ENCODE measurements around the gene GINS2. TPM values are rescaled to one million over a fixed set of nuclear protein-coding genes. Genes with fewer than 3 reads are reported as not detected.

The GINS2 gene
- total RNA-seq, 1 experiment from 2014 or later, result 52.7 TPM

DNA sequence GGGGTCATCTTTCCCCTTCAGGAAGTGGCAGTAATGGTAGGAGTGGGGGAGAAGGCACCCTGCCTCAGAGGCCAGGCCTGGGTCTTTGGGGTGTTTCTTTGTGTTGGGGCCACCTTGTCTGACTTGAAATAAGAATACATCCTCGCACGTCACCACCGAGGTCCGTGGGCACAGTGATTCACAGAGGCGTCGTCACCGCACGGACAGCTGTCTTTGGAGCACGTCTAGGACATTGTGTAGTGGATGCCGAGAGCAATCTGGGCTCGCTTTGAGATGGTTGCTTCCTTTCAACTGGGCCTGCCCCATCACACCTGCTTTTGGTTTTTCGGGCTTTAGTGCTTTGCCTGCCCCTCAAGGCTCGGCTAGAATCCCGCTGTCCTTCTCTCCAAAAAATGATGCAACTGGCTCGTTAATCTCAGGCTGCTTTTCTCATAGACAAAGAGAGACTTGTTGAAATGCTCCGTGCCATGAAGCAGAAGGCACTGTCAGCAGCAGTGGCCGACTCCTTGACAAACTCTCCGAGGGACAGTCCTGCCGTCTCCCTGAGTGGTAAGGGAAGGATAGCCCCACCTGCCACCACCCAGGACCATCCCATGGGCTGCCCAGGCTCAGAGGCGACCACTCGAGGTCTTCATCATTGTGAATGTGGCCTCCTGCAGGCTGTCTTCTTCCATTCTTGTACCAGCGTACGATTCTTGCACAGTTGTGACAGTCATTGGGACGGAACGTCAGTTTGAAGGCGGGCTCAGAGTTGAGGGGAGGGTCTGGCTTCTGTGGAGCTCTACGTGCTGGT is 24.0 kb downstream of the GINS2 start:
- Histone ChIP-seq H2AK5ac (ENCODE audit: insufficient read length, low read length) (no peak overlapping the region), H2BK15ac (ENCODE audit: low read depth, low read length) (no peak overlapping the region), H3K14ac (ENCODE audit: insufficient read depth, low read length) (no peak overlapping the region), H3K23me2 (ENCODE audit: insufficient read length, low read depth, low read length, poor library complexity, severe bottlenecking) (no peaks in the 10 kb centered on the region), H2BK20ac (ENCODE audit: low read depth, low read length, poor library complexity, severe bottlenecking) (no peak overlapping the region), H4K91ac (ENCODE audit: insufficient read length, low read depth, low read length) (no peak overlapping the region), H4K5ac (ENCODE audit: insufficient read length, low read depth, low read length) (no peak overlapping the region), H3K23ac (ENCODE audit: insufficient read length, low read depth, low read length) (no peak overlapping the region), H2BK12ac (ENCODE audit: insufficient read length, low read depth, low read length) (no peak overlapping the region), H2BK120ac (ENCODE audit: low read depth, low read length, poor library complexity, severe bottlenecking) (no peak overlapping the region), H3K79me2 (ENCODE audit: insufficient read depth, low read length) (no peaks in the 10 kb centered on the region), H3K9me3 (ENCODE audit: control insufficient read depth, low read depth, low read length) (no peaks in the 10 kb centered on the region), H2BK5ac (ENCODE audit: insufficient read length, low read length) (no peak overlapping the region), H4K8ac (replicated peaks; ENCODE audit: insufficient read length, low read depth, low read length) (no peak overlapping the region), H3K27me3 (ENCODE audit: insufficient read depth, low read length) (no peaks in the 10 kb centered on the region), H3K4me1 (ENCODE audit: insufficient read depth, low read length) (no peaks in the 10 kb centered on the region), H3K9ac (ENCODE audit: extremely low read depth, insufficient read length, low read length) (no peak overlapping the region), H4K20me1 (ENCODE audit: control insufficient read depth, insufficient read depth, insufficient read length) (peaks cover 2% of the 10 kb centered on the region), H3K4me2 (ENCODE audit: insufficient read depth, insufficient read length, low read length) (no peak overlapping the region), H3K79me1 (ENCODE audit: insufficient read depth, low read depth, low read length, poor library complexity, severe bottlenecking) (no peaks in the 10 kb centered on the region), H3K18ac (ENCODE audit: insufficient read length, low read depth, low read length) (no peak overlapping the region), H2AFZ (ENCODE audit: low read length) (no peak overlapping the region), H3K56ac (ENCODE audit: insufficient read length, low read depth, low read length) (no peak overlapping the region), H3T11ph (ENCODE audit: low read length) (no peak overlapping the region), H3K27ac (ENCODE audit: insufficient read length, low read depth, low read length) (no peak overlapping the region), H3K4ac (ENCODE audit: low read depth, low read length) (no peak overlapping the region)
- H3K4me3 Mint-ChIP-seq, result no peak overlapping the region
- no peaks in the 10 kb centered on the region for H3K9me3 Mint-ChIP-seq
- peaks cover 2% of the 10 kb centered on the region in 2 experiments; a peak in 3 of 4 replicates for H3K4me1 Mint-ChIP-seq
- no peak for DNase-seq
- peaks cover 57 to 92% (median 91%) of the 10 kb centered on the region in 3 experiments for H3K36me3 Mint-ChIP-seq (ENCODE audit: insufficient read depth in 1 of 3, low read depth in 3 of 3)
- no peaks in the 10 kb centered on the region; the same call in 1 of the 2 replicates for H3K27me3 Mint-ChIP-seq (ENCODE audit: low read depth)
- peak overlapping the region in 2 of 3 experiments; percentile 27 to 58; a peak in 3 of 7 replicates for H3K27ac Mint-ChIP-seq
- TF ChIP-seq, protein P1, sequence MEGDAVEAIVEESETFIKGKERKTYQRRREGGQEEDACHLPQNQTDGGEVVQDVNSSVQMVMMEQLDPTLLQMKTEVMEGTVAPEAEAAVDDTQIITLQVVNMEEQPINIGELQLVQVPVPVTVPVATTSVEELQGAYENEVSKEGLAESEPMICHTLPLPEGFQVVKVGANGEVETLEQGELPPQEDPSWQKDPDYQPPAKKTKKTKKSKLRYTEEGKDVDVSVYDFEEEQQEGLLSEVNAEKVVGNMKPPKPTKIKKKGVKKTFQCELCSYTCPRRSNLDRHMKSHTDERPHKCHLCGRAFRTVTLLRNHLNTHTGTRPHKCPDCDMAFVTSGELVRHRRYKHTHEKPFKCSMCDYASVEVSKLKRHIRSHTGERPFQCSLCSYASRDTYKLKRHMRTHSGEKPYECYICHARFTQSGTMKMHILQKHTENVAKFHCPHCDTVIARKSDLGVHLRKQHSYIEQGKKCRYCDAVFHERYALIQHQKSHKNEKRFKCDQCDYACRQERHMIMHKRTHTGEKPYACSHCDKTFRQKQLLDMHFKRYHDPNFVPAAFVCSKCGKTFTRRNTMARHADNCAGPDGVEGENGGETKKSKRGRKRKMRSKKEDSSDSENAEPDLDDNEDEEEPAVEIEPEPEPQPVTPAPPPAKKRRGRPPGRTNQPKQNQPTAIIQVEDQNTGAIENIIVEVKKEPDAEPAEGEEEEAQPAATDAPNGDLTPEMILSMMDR (conservative IDR thresholded peaks at IDR 0.05), result no peak
- no CpG with 5 or more reads among the region's 27 CpGs for WGBS (ENCODE audit: extremely low coverage, insufficient read length, low lambda C conversion rate)
